Panc1 (cell line): ENCODE data around the gene MGME1. TPM values are rescaled to one million over a fixed set of nuclear protein-coding genes. Genes with fewer than 3 reads are reported as not detected.

ENCODE experiments used
- ATAC-seq: fragments of 200-7000 bp; cut with Tn5 transposase; 2 replicates; pipeline ENCODE4 v1.9.1; 2020; ENCODE audit warnings: mild to moderate bottlenecking, moderate library complexity
- BruUV-seq: library from RNA; stranded (reverse); fragments of 400-500 nt; replicated peaks from 2 replicates; lab custom pipeline; 2021; lab: Mats Ljungman, UMichigan
- CTCF ChIA-PET: fragments of 300-600 bp; sonication (Branson Sonifier 250); formaldehyde crosslinking; loops from one replicate; lab custom pipeline; 2022; ENCODE audit warnings: antibody characterized with exemption; lab: Charles Lee
- POLR2A ChIA-PET: fragments of 300-600 bp; sonication (Branson Sonifier 250); formaldehyde crosslinking; loops from one replicate; lab custom pipeline; 2022; ENCODE audit warnings: antibody characterized with exemption; lab: Charles Lee
- DNase-seq: peaks from one replicate; pipeline ENCODE4 v3.0.0-alpha.2; 2010; ENCODE audit warnings: low read depth, low spot score
- H3K27ac ChIP-seq: 2 replicates; pipeline ENCODE4 v1.5.1; 2011; ENCODE audit warnings: mild to moderate bottlenecking, low read length, inconsistent platforms
- H3K27me3 ChIP-seq: fragments of 200-500 bp; sonication (Bioruptor generic); 2 replicates; pipeline ENCODE4 v1.6.0; 2014; ENCODE audit warnings: low read length, inconsistent platforms; ENCODE audit not compliant: control insufficient read depth, insufficient read depth
- H3K36me3 ChIP-seq: fragments of 200-500 bp; sonication (Bioruptor generic); 2 replicates; pipeline ENCODE4 v1.5.1; 2014; ENCODE audit warnings: inconsistent platforms, mild to moderate bottlenecking, low read length, moderate library complexity; ENCODE audit not compliant: control insufficient read depth, insufficient read depth
- H3K4me1 ChIP-seq: 2 replicates; pipeline ENCODE4 v1.5.1; 2011; ENCODE audit warnings: inconsistent platforms, mild to moderate bottlenecking, low read length, moderate library complexity; ENCODE audit not compliant: control insufficient read depth, insufficient read depth
- H3K4me3 ChIP-seq, 2 experiments: 2 replicates each; pipeline ENCODE4 v1.5.1; 2011 to 2012; ENCODE audit warnings: low read depth in 2 of 2, low read length in 2 of 2, mild to moderate bottlenecking in 2 of 2, inconsistent platforms in 1 of 2, moderate library complexity in 1 of 2
- H3K9me3 ChIP-seq: fragments of 200-500 bp; sonication (Bioruptor generic); 2 replicates; pipeline ENCODE4 v1.5.1; 2014; ENCODE audit warnings: low read depth, mild to moderate bottlenecking, inconsistent platforms, low read length, moderate library complexity; ENCODE audit not compliant: control insufficient read depth, insufficient read depth
- CTCF ChIP-seq: fragments of 450-650 bp; IDR thresholded peaks from 2 replicates; pipeline ENCODE4 v1.5.1; 2017; ENCODE audit warnings: mild to moderate bottlenecking
- POLR2AphosphoS5 ChIP-seq: IDR thresholded peaks from 2 replicates; pipeline ENCODE4 v1.6.1; 2012; ENCODE audit warnings: mild to moderate bottlenecking, low read depth, low read length, moderate library complexity
- REST ChIP-seq, 2 experiments: IDR thresholded peaks; 2 replicates each; pipeline ENCODE4 v1.6.1; 2011 to 2012; ENCODE audit warnings: low read depth in 2 of 2, control low read depth in 1 of 2, low read length in 1 of 2, mild to moderate bottlenecking in 1 of 2, moderate library complexity in 1 of 2; ENCODE audit not compliant: insufficient read depth in 1 of 2
- SIN3A ChIP-seq: IDR thresholded peaks from 2 replicates; pipeline ENCODE4 v1.6.1; 2012; ENCODE audit warnings: low read depth, mild to moderate bottlenecking, low read length, moderate library complexity, borderline replicate concordance; ENCODE audit not compliant: insufficient read depth
- TCF7L2 ChIP-seq: IDR thresholded peaks from 2 replicates; pipeline ENCODE4 v1.6.1; 2011; ENCODE audit warnings: mild to moderate bottlenecking, low read depth, low read length, inconsistent platforms
- in situ Hi-C: cut with HindIII; loops from 2 replicates; pipeline ENCODE4 v1.10.0; 2016; ENCODE audit warnings: low sequenced_read_pairs, low pct_unique_long_range_greater_than_20kb
- intact Hi-C: fragments of 100-400 bp; cut with micrococcal nuclease; formaldehyde crosslinking; loops from one replicate; pipeline ENCODE4 v1.10.0; 2022; ENCODE audit not compliant: unreplicated experiment
- total RNA-seq: library from RNA; stranded (reverse); gene quantifications from one replicate; pipeline ENCODE4 v1.2.1, GENCODE V29; 2021; ENCODE audit not compliant: unreplicated experiment

The MGME1 gene
- total RNA-seq, 1 experiment from 2014 or later, result 27.0 TPM

- POLR2A ChIA-PET, result no interaction called here
- no peak for DNase-seq
- TF ChIP-seq REST (IDR thresholded peaks at IDR 0.05; ENCODE audit: insufficient read depth in 1 of 2, low read depth in 2 of 2, low read length in 1 of 2) (no peak), POLR2AphosphoS5 (no peak), SIN3A (no peak), CTCF (no peak), TCF7L2 (no peak)
- no TSS peak for BruUV-seq
- ATAC-seq, result no peak
- Histone ChIP-seq H3K27me3 (no peaks in the 10 kb centered on the region), H3K36me3 (no peaks in the 10 kb centered on the region), H3K27ac (no peak overlapping the region), H3K4me3 (no peak overlapping the region), H3K4me1 (no peaks in the 10 kb centered on the region; the same call in 1 of the 2 replicates), H3K9me3 (no peaks in the 10 kb centered on the region)
- in situ Hi-C loops, result no loop called here
- CTCF ChIA-PET, result no interaction called here
- intact Hi-C loops, result loop anchor here (10.0 kb wide), 1 partner anchor 488 kb away; no protein-coding TSS in a partner anchor
Measured at GRCh38 chr20:17992847-17993513, 24.2 kb downstream of the MGME1 start.

GRCh38 chr20:17993546-17993945, 24.7 kb downstream of the MGME1 start:
- Histone ChIP-seq H3K9me3 (no peaks in the 10 kb centered on the region), H3K27ac (no peak overlapping the region), H3K4me1 (no peaks in the 10 kb centered on the region; the same call in 1 of the 2 replicates), H3K4me3 (no peak overlapping the region), H3K27me3 (no peaks in the 10 kb centered on the region), H3K36me3 (no peaks in the 10 kb centered on the region)
- ChIA-PET CTCF (interaction anchor here (0.7 kb wide), 1 partner anchor 51 kb away, joined by 3 read pairs; no protein-coding TSS in a partner anchor), POLR2A (no interaction called here)
- in situ Hi-C loops (no loop called here), intact Hi-C loops (loop anchor here (10.0 kb wide), 1 partner anchor 489 kb away; no protein-coding TSS in a partner anchor)
- no peak for TF ChIP-seq POLR2AphosphoS5
- TF ChIP-seq TCF7L2, result no peak
- no peak for TF ChIP-seq REST (IDR thresholded peaks at IDR 0.05; ENCODE audit: insufficient read depth in 1 of 2, low read depth in 2 of 2, low read length in 1 of 2)
- TF ChIP-seq SIN3A, result no peak
- TF ChIP-seq CTCF, result no peak
- no peak for DNase-seq
- ATAC-seq, result no peak
- BruUV-seq, result no TSS peak
